Colonic mucosa (tissue), 4 donors: ENCODE results near the gene UVSSA. TPM values are rescaled to one million over a fixed set of nuclear protein-coding genes. Genes with fewer than 3 reads are reported as not detected.
"Not testable (repeated sequence)": the region's sequence is repeated elsewhere in the genome, so short reads cannot be mapped to it uniquely, and the experiment has no call there.

Experiments used
- DNase-seq: peaks from one replicate; pipeline ENCODE4 v3.0.0-alpha.2; 2020
- H3K27ac ChIP-seq: fragments of 200-600 bp; one replicate; pipeline ENCODE4 v1.8.0; 2021
- H3K27me3 ChIP-seq: fragments of 200-600 bp; one replicate; pipeline ENCODE4 v1.8.0; 2021
- H3K36me3 ChIP-seq: fragments of 200-600 bp; one replicate; pipeline ENCODE4 v1.8.0; 2021
- H3K4me1 ChIP-seq: fragments of 200-600 bp; one replicate; pipeline ENCODE4 v1.8.0; 2021; ENCODE audit warnings: mild to moderate bottlenecking
- H3K4me3 ChIP-seq: fragments of 200-600 bp; one replicate; pipeline ENCODE4 v1.8.0; 2021
- H3K9ac ChIP-seq, 2 donors: one replicate each; pipeline ENCODE4 v1.7.0; 2013; ENCODE audit warnings: control low read depth in 2 of 2, low read depth in 2 of 2, low read length in 2 of 2
- H3K9me3 ChIP-seq: fragments of 200-600 bp; one replicate; pipeline ENCODE4 v1.8.0; 2021
- intact Hi-C: fragments of 100-400 bp; cut with DNase I; formaldehyde crosslinking; loops from one replicate; pipeline ENCODE4 v1.14.1; 2022
- total RNA-seq, 2 donors: library from RNA; stranded (reverse); fragmentation: NEBNext Ultra II Directional in 1 of 2; extraction: Animal tissue kit (Norgen Biotek cat#: 25700) in 1 of 2; gene quantifications; one replicate each; pipeline ENCODE4 v1.2.1, GENCODE V29; 2021
- TF ChIP-seq, protein P1 (sequence below): fragments of 200-600 bp; IDR thresholded peaks from one replicate; pipeline ENCODE4 v1.8.0; 2022; ENCODE audit warnings: antibody characterized with exemption, mild to moderate bottlenecking
- donor health status: healthy.
- donor health status: DM: no; HTN: no; CAD: no.
- donor health status: DM: no; HTN: no; CAD: no.

Gene UVSSA
- total RNA-seq, 2 donors from 2014 or later: 16.7 to 55.7 TPM

DNA sequence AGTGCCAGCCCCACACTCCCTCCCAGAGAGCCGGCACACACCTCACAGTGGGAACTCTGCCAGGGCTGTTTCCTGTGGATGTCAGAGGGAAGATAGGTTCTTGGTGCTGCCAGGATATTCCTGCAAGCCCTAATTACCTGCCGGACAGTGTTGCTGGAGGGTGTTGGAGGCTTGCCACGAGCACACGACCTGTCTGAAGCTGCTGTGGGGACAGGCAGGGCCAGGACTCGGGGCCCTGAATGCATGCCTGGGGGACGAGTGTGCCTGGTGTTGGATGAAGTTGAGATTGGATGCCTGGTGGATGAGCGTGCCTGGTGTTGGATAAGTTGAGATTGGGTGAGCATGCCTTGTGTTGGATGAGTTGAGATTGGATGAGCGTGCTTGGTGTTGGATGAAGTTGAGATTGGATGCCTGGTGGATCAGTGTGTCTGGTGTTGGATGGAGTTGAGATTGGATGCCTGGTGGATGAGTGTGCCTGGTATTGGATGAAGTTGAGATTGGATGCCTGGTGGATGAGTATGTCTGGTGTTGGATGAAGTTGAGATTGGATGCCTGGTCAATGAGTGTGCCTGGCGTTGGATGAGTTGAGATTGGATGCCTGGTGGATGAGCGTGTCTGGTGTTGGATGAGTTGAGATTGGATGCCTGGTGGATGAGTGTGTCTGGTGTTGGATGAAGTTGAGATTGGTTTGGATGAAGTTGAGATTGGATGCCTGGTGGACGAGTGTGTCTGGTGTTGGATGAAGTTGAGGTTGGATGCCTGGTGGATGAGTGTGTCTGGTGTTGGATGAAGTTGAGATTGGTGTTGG, 23.2 kb upstream of the UVSSA start:
- no peak for DNase-seq
- no peaks in the 10 kb centered on the region for H3K4me1 ChIP-seq
- intact Hi-C loops: no loop called here
- TF ChIP-seq, protein P1, sequence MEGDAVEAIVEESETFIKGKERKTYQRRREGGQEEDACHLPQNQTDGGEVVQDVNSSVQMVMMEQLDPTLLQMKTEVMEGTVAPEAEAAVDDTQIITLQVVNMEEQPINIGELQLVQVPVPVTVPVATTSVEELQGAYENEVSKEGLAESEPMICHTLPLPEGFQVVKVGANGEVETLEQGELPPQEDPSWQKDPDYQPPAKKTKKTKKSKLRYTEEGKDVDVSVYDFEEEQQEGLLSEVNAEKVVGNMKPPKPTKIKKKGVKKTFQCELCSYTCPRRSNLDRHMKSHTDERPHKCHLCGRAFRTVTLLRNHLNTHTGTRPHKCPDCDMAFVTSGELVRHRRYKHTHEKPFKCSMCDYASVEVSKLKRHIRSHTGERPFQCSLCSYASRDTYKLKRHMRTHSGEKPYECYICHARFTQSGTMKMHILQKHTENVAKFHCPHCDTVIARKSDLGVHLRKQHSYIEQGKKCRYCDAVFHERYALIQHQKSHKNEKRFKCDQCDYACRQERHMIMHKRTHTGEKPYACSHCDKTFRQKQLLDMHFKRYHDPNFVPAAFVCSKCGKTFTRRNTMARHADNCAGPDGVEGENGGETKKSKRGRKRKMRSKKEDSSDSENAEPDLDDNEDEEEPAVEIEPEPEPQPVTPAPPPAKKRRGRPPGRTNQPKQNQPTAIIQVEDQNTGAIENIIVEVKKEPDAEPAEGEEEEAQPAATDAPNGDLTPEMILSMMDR: no peak
- no peak overlapping the region for H3K27ac ChIP-seq
- no peaks in the 10 kb centered on the region for H3K27me3 ChIP-seq
- H3K4me3 ChIP-seq: no peak overlapping the region
- no peak overlapping the region for H3K9ac ChIP-seq
- peaks cover 6% of the 10 kb centered on the region for H3K36me3 ChIP-seq
- no peaks in the 10 kb centered on the region for H3K9me3 ChIP-seq

DNA sequence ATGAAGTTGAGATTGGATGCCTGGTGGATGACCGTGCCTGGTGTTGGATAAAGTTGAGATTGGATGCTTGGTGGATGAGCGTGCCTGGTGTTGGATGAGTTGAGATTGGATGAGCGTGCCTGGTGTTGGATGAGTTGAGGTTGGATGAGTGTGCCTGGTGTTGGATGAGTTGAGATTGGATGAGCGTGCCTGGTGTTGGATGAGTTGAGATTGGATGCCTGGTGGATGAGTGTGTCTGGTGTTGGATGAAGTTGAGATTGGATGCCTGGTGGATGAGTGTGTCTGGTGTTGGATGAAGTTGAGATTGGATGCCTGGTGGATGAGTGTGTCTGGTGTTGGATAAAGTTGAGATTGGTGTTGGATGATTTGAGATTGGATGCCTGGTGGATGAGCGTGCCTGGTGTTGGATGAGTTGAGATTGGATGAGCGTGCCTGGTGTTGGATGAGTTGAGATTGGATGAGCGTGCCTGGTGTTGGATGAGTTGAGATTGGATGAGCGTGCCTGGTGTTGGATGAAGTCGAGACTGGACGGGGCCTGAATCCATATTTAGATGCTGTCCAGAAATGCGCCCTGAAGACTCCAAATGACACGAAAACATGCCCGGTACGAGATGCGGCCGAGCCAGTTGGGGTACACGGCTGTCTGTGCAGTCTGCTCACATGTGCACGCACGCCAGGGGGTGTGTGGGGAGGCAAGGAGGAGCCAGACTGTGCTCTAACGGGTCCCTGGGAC, 22.4 kb upstream of the UVSSA start:
- H3K9me3 ChIP-seq, H3K4me1 ChIP-seq, H3K36me3 ChIP-seq, H3K4me3 ChIP-seq, intact Hi-C loops, H3K9ac ChIP-seq, H3K27ac ChIP-seq, DNase-seq, H3K27me3 ChIP-seq: not testable (repeated sequence)

DNA sequence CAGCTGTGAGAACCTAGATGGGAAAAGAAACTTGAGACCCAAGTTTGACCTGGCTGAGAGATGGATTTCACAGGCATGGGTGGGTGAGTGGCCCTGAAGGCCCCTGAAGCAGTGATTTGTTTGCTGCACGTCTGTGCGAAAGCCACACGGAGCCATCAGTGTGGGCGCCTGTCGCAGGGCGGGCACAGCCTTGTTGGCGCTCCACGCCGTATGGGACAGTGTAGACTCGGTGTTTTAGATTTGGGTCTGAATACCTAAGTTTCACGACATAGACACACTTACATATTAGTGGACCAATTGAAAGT, 21.9 kb upstream of the UVSSA start:
- Histone ChIP-seq H3K27ac (no peak overlapping the region), H3K4me1 (no peaks in the 10 kb centered on the region), H3K27me3 (no peaks in the 10 kb centered on the region), H3K9me3 (no peaks in the 10 kb centered on the region), H3K9ac (no peak overlapping the region), H3K36me3 (peaks cover 6% of the 10 kb centered on the region), H3K4me3 (no peak overlapping the region)
- intact Hi-C loops: no loop called here
- no peak for DNase-seq
- TF ChIP-seq, protein P1: no peak

DNA sequence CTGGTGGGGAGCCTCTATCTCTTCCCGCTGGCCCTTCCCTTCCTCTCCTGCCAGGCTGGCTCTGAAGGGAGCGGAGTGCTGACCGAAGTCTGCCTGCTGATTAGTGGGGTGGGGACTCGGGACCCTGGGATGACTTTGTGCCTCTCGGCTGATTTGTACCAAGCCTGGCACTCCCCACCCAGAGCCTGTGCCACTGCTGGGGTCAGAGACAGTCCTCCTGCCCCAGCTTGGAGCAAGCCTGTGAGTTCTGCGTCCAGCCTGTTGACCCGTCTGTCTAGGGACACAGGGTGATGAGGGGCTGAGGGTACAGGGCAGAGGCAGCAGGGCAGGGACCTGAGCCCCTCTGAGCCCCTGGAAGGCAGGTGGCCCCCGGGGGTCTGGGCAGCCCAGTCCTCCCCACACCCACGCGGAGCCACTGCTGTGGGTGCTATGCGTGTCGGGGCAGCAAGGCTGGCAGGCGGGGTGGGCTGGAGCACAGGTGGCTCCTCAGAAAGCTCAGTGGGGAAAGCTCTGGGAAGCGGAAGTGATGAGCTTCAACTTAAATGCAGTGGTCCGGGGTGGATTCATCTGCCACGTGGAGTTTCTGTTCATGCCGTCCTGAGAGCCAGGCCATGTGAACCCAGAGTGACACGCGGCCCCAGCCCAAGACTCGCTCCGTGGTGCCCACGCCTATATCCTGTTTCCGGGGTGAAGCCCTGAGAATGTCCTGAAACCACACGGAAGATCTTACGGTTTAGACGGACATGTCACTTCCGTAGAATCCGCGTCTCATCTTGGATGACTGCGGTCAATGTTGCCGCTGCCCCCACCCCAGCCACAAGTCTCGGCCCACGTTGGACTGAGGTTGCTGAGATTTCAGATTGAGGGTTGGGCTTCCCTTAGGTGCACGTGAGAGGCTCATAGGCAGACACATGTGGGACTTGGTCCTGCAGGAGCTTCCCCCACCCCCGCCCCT, 21.1 kb upstream of the UVSSA start:
- intact Hi-C loops: no loop called here
- no peak overlapping the region for H3K27ac ChIP-seq
- H3K27me3 ChIP-seq: no peaks in the 10 kb centered on the region
- H3K36me3 ChIP-seq: peaks cover 6% of the 10 kb centered on the region
- no peak for DNase-seq
- H3K9ac ChIP-seq: no peak overlapping the region
- TF ChIP-seq, protein P1: no peak
- H3K9me3 ChIP-seq: no peaks in the 10 kb centered on the region
- no peak overlapping the region for H3K4me3 ChIP-seq
- H3K4me1 ChIP-seq: no peaks in the 10 kb centered on the region

DNA sequence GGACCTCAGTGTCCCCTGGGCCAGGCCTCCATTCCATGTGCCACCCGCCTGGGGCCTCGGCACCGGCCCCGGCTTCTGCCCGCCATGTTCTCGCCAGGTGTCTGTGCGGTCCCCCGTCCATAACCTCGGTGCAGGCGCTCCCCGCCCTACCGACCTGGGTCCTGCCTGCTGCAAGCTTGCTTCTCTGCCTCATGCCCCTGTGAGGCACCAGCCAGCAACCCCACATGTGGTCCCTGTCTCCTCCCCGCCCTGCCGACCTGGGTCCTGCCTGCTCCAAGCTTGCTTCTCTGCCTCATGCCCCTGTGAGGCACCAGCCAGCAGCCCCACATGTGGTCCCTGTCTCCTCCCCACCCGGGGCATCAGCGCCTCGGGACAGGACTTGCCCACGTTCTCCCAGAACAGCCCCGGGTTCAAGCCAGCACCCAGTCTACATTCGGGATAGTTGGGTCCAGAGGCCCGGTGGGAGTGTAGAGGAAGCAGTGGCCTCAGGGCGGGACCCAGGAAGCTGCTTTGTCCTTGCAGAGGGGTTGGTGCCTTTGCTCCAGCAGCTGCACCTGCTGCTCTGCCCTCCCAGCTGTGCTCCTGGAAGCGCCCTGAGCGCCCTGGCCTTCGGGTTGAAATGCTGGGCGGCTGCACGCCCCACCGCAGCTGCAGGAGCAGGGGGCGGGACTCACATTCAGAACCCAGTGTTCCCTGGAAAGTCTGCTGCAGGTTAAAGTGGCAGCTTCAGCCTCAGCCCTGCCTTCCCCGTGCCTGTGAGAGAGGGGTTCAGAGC, 20.1 kb upstream of the UVSSA start:
- H3K4me1 ChIP-seq: no peaks in the 10 kb centered on the region
- TF ChIP-seq, protein P1: no peak
- no peak overlapping the region for H3K27ac ChIP-seq
- H3K36me3 ChIP-seq: peaks cover 6% of the 10 kb centered on the region
- H3K9ac ChIP-seq: no peak overlapping the region
- intact Hi-C loops: no loop called here
- DNase-seq: no peak
- H3K27me3 ChIP-seq: no peaks in the 10 kb centered on the region
- no peak overlapping the region for H3K4me3 ChIP-seq
- no peaks in the 10 kb centered on the region for H3K9me3 ChIP-seq
